VCaP (cell line): ENCODE data around the gene CRCP.

Source experiments
- H3K27ac ChIP-seq: fragments of 450-650 bp; 2 replicates; pipeline ENCODE4 v1.5.1; 2017
- TF ChIP-seq, protein P1 (sequence below): fragments of 450-650 bp; conservative IDR thresholded peaks from 2 replicates; pipeline ENCODE4 v1.5.1; 2017; ENCODE audit warnings: mild to moderate bottlenecking, moderate library complexity

CRCP gene

DNA sequence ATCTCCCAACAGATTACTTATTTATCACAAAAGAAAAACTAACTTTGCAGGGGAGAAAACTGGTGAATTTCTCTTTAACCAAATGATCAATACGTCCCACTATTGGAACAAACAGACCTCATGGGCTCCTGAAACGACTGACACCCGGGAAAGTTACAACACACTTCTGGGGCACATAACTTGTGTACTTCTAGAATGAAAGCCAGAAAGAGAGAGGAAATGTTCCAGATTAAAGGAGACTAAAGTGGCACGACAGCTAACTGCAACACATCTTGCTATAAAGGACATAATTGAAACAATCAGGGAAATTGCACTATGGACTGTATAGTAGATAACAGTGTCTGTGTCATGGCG, 75.8 kb downstream of the CRCP start:
- TF ChIP-seq, protein P1, sequence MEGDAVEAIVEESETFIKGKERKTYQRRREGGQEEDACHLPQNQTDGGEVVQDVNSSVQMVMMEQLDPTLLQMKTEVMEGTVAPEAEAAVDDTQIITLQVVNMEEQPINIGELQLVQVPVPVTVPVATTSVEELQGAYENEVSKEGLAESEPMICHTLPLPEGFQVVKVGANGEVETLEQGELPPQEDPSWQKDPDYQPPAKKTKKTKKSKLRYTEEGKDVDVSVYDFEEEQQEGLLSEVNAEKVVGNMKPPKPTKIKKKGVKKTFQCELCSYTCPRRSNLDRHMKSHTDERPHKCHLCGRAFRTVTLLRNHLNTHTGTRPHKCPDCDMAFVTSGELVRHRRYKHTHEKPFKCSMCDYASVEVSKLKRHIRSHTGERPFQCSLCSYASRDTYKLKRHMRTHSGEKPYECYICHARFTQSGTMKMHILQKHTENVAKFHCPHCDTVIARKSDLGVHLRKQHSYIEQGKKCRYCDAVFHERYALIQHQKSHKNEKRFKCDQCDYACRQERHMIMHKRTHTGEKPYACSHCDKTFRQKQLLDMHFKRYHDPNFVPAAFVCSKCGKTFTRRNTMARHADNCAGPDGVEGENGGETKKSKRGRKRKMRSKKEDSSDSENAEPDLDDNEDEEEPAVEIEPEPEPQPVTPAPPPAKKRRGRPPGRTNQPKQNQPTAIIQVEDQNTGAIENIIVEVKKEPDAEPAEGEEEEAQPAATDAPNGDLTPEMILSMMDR, result no peak
- no peak overlapping the region for H3K27ac ChIP-seq

DNA sequence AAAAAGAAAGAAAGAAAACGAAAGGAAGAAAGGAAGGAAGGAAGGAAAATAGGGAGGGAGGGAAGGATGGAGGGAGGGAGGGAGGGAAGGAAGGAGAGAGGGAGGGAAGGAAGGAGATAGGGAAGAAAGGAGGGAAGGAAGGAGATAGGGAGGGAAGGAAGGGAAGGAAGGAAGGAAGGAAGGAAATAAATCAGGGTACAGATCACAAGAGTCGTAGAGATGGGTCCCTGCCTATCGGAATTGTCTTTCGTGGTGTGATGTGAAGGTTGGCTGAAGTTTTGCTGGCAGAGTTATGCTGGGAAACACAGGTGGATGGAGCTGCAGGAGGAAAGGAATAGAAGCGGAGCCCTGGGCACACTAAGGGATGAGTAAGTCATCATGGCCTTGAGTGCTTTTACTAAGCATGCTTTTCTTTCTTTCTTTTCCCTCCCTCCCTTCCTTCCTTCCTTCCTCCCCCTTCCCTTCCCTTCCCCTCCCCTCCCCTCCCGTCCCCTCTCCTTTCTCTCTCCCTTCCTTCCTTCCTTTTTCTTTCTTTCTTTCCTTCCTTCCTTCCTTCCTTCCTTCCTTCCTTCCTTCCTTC, 78.6 kb downstream of the CRCP start:
- H3K27ac ChIP-seq, result no peak overlapping the region
- TF ChIP-seq, protein P1, result no peak

DNA sequence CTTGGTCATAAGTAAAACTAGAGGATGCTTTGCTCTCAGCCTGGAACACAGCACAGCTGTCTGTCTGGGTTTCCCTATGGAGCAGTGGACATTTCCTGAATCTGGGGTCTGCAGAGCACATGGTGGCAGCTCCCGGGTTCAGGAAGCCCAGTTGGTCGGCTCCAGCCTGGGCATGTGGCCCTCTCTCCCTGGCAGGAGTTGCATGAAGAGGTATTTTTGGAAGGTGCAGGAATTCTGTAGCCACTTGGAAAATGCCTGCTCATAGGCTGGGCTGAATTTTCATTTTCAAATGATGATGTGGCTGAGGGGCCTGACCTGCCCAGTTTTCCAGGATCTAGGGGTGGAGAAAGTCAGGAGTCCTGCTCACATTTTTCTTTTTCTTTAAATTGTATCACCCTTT, 83.8 kb downstream of the CRCP start:
- H3K27ac ChIP-seq, result no peak overlapping the region
- TF ChIP-seq, protein P1, result no peak

DNA sequence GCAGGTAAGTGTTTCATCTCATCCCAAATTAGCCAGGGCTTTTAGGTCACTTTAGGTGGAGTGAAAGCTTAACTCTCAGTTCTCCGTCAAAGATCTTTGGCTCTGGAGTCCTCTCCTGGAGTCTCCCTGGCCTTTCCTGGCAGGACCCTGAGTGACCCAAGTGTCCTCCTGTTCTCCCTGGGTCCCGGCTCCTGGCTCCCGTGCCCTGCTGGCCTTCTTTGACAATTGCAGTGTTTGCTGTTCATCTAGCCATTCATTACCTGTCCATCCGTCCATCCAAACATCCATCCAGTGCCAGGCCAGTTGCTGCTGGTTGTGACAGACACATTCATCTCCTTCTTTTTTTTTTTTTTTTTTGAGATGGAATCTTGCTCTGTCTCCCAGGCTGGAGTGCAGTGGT, 84.3 kb downstream of the CRCP start:
- TF ChIP-seq, protein P1, result no peak
- H3K27ac ChIP-seq, result no peak overlapping the region

DNA sequence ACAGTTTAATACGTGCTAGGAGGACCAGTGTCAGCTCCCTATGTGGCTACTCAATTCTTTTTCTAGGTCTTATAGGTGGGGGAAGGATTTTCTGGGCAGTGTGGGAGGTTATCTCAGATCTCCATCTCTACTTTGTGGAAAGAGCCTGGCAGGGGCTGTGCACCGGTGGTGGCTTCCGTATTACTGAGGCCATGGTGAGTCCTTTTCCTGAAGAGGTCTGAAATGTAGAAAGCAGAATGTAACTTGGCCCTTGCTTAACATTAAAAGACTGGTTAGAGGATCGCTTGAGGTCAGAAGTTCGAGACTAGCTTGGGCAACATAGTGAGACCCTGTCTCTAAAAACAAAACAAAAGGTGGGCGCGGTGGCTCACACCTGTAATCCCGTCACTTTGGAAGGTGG, 87.8 kb downstream of the CRCP start:
- TF ChIP-seq, protein P1, result no peak
- no peak overlapping the region for H3K27ac ChIP-seq
